Measurements from ENCODE around the gene CDPF1. TPM values are rescaled to one million over a fixed set of nuclear protein-coding genes. Genes with fewer than 3 reads are reported as not detected.

The CDPF1 gene
- total RNA-seq, 1 experiment from 2014 or later: 8.1 TPM

DNA sequence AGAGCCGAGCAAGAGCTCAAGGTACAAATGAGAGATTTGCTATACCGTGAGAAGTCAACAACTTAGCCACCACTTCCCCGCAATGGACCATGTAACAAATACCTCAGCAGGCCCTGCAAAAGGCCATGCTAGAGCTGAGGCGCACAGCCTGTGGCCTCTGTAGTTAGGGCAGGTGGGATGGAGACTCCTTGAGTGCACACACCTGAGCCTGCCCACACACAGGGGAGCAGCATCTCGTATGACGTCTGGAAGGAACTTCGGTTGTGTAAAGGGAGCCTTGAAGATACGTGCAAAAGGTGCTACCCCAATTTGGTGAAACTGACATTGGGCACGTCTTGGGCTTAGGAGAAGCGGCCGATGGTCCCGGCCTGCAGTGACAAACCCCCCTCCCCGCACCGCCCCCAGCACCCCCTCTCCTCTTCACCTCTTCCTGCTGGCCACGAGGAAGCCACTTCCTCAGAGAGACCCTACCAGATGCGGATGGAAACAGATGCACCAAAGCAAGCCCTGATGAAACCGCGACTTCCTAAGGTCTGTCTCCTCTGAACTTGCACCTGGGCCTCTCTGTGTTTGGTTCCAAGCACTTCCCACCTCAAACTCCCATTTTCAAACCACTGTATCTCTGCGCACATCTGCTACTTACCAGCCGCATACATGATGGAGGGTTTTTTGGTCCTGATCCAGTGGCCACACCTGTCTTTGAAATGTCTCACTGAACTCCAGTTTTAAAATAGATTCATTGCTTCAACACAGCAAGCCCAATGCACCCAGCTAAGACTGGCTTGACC, 10.6 kb downstream of the CDPF1 start:
- Histone ChIP-seq H2BK120ac (ENCODE audit: low read depth, low read length, poor library complexity, severe bottlenecking) (no peak overlapping the region), H2BK15ac (ENCODE audit: low read depth, low read length) (no peak overlapping the region), H3K56ac (ENCODE audit: insufficient read length, low read depth, low read length) (no peak overlapping the region), H4K5ac (ENCODE audit: insufficient read length, low read depth, low read length) (no peak overlapping the region), H3K27ac (ENCODE audit: insufficient read length, low read depth, low read length) (no peak overlapping the region), H3K27me3 (ENCODE audit: insufficient read depth, low read length) (no peaks in the 10 kb centered on the region), H2AK5ac (ENCODE audit: insufficient read length, low read length) (no peak overlapping the region), H3K9ac (ENCODE audit: extremely low read depth, insufficient read length, low read length) (no peak overlapping the region), H3K23me2 (ENCODE audit: insufficient read length, low read depth, low read length, poor library complexity, severe bottlenecking) (no peaks in the 10 kb centered on the region), H3K79me1 (ENCODE audit: insufficient read depth, low read depth, low read length, poor library complexity, severe bottlenecking) (no peaks in the 10 kb centered on the region), H3K79me2 (ENCODE audit: insufficient read depth, low read length) (no peaks in the 10 kb centered on the region), H2BK12ac (ENCODE audit: insufficient read length, low read depth, low read length) (no peak overlapping the region), H3K4me1 (ENCODE audit: insufficient read depth, low read length) (no peaks in the 10 kb centered on the region), H3K14ac (ENCODE audit: insufficient read depth, low read length) (no peak overlapping the region; the same call in 1 of the 2 replicates), H4K91ac (ENCODE audit: insufficient read length, low read depth, low read length) (no peak overlapping the region), H3K23ac (ENCODE audit: insufficient read length, low read depth, low read length) (no peak overlapping the region), H3K4ac (ENCODE audit: low read depth, low read length) (no peak overlapping the region), H2BK5ac (ENCODE audit: insufficient read length, low read length) (no peak overlapping the region), H4K8ac (replicated peaks; ENCODE audit: insufficient read length, low read depth, low read length) (no peak overlapping the region), H3T11ph (ENCODE audit: low read length) (no peak overlapping the region), H2BK20ac (ENCODE audit: low read depth, low read length, poor library complexity, severe bottlenecking) (no peak overlapping the region), H3K9me3 (ENCODE audit: control insufficient read depth, low read depth, low read length) (no peaks in the 10 kb centered on the region), H3K4me2 (ENCODE audit: insufficient read depth, insufficient read length, low read length) (no peak overlapping the region), H3K18ac (ENCODE audit: insufficient read length, low read depth, low read length) (no peak overlapping the region), H2AFZ (ENCODE audit: low read length) (no peak overlapping the region), H4K20me1 (ENCODE audit: control insufficient read depth, insufficient read depth, insufficient read length) (no peaks in the 10 kb centered on the region)
- TF ChIP-seq, protein P1, sequence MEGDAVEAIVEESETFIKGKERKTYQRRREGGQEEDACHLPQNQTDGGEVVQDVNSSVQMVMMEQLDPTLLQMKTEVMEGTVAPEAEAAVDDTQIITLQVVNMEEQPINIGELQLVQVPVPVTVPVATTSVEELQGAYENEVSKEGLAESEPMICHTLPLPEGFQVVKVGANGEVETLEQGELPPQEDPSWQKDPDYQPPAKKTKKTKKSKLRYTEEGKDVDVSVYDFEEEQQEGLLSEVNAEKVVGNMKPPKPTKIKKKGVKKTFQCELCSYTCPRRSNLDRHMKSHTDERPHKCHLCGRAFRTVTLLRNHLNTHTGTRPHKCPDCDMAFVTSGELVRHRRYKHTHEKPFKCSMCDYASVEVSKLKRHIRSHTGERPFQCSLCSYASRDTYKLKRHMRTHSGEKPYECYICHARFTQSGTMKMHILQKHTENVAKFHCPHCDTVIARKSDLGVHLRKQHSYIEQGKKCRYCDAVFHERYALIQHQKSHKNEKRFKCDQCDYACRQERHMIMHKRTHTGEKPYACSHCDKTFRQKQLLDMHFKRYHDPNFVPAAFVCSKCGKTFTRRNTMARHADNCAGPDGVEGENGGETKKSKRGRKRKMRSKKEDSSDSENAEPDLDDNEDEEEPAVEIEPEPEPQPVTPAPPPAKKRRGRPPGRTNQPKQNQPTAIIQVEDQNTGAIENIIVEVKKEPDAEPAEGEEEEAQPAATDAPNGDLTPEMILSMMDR (conservative IDR thresholded peaks at IDR 0.05): no peak
- peaks cover 4% of the 10 kb centered on the region for H3K27me3 Mint-ChIP-seq (ENCODE audit: low read depth)
- peaks cover 5 to 12% (median 9%) of the 10 kb centered on the region in 3 experiments; a peak in 5 of 7 replicates for H3K36me3 Mint-ChIP-seq (ENCODE audit: insufficient read depth in 1 of 3, low read depth in 3 of 3)
- DNase-seq: no peak
- peaks cover 0 to 2% of the 10 kb centered on the region in 2 experiments; a peak in 2 of 5 replicates for H3K9me3 Mint-ChIP-seq
- H3K4me1 Mint-ChIP-seq: no peaks in the 10 kb centered on the region
- no CpG with 5 or more reads among the region's 20 CpGs for WGBS (ENCODE audit: extremely low coverage, insufficient read length, low lambda C conversion rate)
- H3K4me3 Mint-ChIP-seq: no peak overlapping the region
- H3K27ac Mint-ChIP-seq: peak overlapping the region in 1 of 3 experiments; percentile 62; a peak in 1 of 7 replicates
